Tongue (tissue), 2 donors: ENCODE results near the gene AVPR2. TPM values are rescaled to one million over a fixed set of nuclear protein-coding genes. Genes with fewer than 3 reads are reported as not detected.
A peak's percentile ranks its signal among the peaks of the same experiment; 100 is the strongest.

ENCODE experiments used
- DNase-seq: peaks from one replicate; pipeline ENCODE4 v3.0.0-alpha.2; 2015
- total RNA-seq: library from RNA; depleted of rRNA; stranded (reverse); fragments of >200 nt; gene quantifications from one replicate; pipeline ENCODE4 v1.2.3, GENCODE V29; 2014

Gene AVPR2
- total RNA-seq, 1 donor from 2014 or later: 1.7 TPM

GRCh38 chrX:153885968-153886903 lies 18.2 kb upstream of the AVPR2 start, which contains the start of gene L1CAM:
Gene L1CAM (minus strand): TSS chrX:153886173. CDS start chrX:153875836, 10,337 bp downstream.
- no peak for DNase-seq

DNA sequence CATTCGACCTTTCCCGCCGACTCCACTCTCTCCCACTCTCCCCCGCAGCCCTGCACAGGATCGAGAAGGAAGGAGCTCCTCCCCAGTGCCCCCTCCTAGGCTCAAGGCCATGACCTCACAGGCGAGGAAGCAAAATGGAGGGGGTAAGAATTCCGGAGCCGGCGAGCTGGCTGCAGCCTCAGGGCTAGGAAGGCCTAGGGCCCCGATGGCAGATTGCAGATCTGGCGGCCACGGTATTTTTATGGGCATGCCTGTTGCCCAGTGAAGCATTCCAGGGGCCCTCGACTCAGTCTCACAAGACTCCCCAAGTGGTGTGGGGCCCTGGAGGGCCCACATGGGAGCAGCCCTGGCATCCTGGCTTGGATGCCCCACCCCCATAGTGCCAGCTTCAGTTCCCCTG lies 17.6 kb upstream of the AVPR2 start:
- DNase-seq: no peak

DNA sequence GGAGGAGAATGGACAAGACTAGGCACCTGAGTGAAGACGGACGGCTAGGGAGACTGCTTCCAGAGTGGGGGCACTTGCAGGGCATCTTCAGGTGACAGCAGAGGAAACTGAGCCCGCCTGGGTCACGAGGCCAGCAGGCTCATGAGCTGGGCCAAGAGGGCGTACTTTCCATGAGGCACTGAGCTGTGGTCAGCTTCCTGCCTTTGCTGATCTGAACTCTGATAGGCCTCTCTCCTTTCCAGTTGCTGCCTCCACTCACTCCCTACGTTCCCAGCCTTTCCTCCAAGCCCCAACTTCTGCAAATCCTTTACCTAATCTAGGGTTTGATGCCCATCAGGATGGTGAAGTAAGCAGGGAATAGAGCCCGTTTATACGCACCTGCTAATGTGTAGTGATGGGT lies 17.1 kb upstream of the AVPR2 start:
- DNase-seq: no peak

GRCh38 chrX:153888344-153888743 lies 16.1 kb upstream of the AVPR2 start:
- DNase-seq: no peak

GRCh38 chrX:153889123-153889522 lies 15.3 kb upstream of the AVPR2 start:
- no peak for DNase-seq

DNA sequence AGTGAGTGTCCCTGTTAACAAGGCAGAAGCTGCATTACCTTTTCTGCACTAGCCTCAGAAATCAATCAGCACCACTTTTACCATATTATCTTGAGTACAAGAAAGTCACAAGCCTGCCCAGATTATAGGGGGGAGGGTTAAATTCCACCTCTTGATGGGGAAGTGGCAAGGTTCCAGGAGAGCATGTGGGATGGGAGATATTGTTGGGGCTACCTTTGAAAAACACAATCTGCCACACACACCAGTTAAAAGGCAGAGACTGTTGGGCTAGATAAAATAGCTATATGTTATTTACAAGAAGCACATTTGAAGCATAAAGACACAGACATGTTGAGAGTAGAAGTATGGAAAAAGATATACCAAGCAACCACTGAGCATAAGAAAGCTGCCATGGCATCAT lies 6.6 kb upstream of the AVPR2 start:
- no peak for DNase-seq

GRCh38 chrX:153900831-153901752 lies 3.4 kb upstream of the AVPR2 start:
- DNase-seq: peak; percentile 75

- no peak for DNase-seq
These were observed 2.7 kb upstream of the AVPR2 start for GRCh38 chrX:153901753-153902140.

DNA sequence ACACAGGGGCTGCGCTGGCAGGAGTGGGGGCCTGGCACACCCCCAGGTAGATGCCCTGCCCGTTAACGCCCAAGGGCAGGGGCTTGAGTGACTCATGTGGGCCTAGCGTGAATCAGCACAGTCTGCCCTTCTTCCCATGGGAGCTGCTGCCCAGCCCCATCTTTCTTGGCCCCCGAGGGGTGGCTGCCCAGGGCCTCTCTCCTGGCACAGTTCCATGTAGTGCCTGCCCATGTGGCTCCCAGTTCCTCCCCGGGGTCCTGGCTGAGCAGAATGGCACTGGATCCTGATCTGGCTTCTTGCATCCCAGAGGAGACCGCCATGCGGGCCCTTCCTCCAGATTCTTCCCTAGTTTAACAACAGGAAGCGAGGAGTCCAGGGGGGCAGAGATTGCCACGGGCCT lies 2.1 kb upstream of the AVPR2 start:
- DNase-seq: no peak

DNA sequence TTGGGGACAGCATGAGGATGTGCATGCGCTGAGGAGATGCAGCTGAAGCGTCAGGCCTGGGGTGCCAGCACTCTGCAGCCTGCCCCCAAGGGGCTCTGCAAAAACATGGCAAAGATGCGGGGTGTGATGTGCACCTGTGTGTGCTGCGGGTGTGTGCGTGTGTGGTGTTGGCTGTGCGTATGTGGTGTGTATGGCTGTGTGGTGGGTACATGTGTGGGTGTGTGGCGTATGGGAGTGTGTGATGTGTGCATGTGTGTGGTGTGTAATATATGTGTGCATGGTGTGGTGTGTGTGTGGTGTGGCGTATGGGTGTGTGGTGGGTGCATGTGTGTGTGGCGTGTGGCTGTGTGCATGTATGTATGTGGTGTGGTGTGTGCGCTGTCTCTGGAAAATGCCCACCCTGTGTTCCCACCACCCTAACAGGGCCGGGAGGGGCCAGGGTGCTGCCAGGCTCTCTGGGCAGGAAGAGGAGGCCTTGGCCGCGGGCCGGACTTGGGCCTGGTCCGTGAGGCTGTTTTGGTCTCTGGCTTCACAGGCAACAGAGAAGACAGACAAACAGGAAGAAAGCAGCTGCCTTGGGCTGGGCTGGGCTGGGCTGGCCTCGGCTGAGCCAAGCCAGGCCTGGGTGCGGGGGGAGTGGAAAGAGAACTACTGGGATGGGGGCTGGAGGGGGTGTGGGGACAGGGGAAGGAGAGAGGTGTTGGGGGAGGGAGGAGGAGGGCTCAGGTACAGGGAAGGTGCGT lies 1.1 kb upstream of the AVPR2 start:
- DNase-seq: no peak

- no peak for DNase-seq
These were observed 1.1 kb downstream of the AVPR2 start for GRCh38 chrX:153905481-153906095.

DNA sequence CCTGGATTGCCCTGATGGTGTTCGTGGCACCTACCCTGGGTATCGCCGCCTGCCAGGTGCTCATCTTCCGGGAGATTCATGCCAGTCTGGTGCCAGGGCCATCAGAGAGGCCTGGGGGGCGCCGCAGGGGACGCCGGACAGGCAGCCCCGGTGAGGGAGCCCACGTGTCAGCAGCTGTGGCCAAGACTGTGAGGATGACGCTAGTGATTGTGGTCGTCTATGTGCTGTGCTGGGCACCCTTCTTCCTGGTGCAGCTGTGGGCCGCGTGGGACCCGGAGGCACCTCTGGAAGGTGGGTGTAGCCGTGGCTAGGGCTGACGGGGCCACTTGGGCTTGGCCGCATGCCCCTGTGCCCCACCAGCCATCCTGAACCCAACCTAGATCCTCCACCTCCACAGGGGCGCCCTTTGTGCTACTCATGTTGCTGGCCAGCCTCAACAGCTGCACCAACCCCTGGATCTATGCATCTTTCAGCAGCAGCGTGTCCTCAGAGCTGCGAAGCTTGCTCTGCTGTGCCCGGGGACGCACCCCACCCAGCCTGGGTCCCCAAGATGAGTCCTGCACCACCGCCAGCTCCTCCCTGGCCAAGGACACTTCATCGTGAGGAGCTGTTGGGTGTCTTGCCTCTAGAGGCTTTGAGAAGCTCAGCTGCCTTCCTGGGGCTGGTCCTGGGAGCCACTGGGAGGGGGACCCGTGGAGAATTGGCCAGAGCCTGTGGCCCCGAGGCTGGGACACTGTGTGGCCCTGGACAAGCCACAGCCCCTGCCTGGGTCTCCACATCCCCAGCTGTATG lies 1.8 kb downstream of the AVPR2 start:
- DNase-seq: no peak

DNA sequence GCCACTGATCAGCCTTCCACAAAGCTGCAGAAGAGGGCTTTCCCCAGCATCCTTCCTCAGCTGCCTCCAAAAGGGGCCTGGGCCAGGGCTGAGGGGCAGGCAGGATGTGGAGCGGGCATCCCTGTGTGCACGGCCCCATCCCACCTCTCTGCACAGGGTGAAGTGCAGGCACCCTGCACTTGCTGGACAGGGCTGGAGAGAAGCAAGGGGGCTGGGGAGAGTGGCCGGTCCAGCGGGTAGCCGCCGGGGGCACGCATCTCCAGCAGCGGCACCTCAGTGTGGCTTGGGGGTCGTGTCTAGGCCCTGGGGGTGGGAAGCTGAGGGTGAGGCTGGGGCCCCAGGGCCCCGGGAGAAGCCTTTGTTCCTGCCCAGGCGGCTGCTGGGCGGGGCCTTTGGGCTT lies 3.0 kb downstream of the AVPR2 start:
- DNase-seq: no peak

- DNase-seq: no peak
These were observed 3.9 kb downstream of the AVPR2 start for GRCh38 chrX:153908219-153908860.

DNA sequence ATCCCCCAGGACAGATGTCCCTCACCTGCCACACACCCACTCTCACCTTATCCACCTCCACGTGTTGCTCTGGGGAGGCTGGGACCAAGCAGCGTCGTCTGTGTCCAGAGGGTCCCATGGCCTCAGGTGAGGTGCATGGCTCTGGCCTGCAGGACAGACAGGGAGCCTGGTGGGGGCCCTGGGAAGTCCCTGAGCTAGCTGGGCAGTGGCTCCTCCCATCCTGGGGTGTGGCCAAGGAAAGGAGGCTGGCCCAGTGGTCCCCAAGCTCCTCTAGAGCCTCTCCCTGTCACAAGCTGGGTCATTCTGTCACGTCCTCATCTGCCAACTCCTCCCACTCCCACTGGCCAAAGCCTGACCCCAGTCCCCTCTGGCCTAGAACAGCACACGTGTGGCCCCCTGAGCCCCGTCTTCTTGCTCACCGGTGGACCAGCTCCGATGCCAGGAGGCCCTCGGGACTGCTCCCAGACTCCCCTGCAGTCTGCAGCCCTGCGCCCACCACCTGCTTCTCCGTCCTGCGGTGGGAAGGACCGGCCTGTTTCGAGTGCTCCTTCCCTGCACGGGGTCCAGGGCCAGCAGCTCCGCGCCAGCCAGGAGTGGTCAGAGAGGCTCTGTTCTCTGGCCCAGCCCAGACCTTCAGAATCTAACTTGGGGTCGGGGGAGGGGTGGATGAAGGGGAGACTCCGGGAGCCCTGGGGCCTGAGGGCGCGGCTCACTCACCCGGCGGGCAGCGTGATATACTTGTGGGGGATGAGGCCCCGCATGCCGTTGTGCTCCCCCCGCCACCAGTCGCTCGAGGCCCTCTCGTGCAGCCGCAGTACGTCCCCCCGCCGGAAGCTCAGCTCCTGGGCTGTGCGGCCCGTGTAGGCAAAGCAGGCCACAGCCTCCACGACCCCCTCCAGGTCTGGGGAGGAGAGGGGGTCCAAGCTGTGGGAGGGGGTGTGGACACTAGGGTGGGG lies 4.8 kb downstream of the AVPR2 start:
- no peak for DNase-seq

- no peak for DNase-seq
These were observed 5.5 kb downstream of the AVPR2 start for GRCh38 chrX:153909980-153910360.

GRCh38 chrX:153910446-153910845 lies 6.0 kb downstream of the AVPR2 start:
- no peak for DNase-seq

DNA sequence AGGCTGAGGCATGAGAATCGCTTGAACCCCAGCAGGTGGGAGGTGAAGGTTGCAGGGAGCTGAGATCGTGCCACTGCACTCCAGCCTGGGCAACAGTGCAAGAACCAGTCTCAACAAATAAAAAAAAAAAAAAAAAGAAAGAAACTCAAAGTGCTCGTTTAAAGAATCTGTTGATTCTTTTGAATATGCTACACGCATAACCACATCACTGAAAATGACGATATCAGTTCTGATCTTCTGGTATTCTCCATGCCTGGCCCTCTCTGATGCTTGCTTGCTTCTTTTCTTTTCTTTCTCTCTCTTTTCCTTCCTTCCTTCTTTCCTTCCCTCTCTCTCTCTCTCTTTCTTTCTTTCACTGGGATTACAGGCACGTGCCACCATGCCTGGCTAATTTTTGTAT lies 7.3 kb downstream of the AVPR2 start:
- DNase-seq: no peak

- no peak for DNase-seq
These were observed 8.7 kb downstream of the AVPR2 start for GRCh38 chrX:153913211-153913610.
